Peyer's patch (tissue), 4 donors: ENCODE measurements around the gene TBCD.

Experiments
- CTCF ChIP-seq, 6 experiments: fragments of 450-650 bp in 4 of 6; fragments of 200-600 bp in 2 of 6; sonication (generic) in 1 of 6; IDR thresholded peaks; one replicate each; pipeline ENCODE4 v1.5.1; 2017 to 2019; ENCODE audit warnings: antibody characterized with exemption in 6 of 6, mild to moderate bottlenecking in 3 of 6, moderate library complexity in 1 of 6
- POLR2A ChIP-seq, 2 donors: fragments of 450-650 bp; IDR thresholded peaks; one replicate each; pipeline ENCODE4 v1.5.1; 2017; ENCODE audit warnings: antibody characterized with exemption in 2 of 2, mild to moderate bottlenecking in 2 of 2, moderate library complexity in 2 of 2

GRCh38 chr17:82927661-82928601 lies 176.1 kb downstream of the TBCD start:
- no peak for TF ChIP-seq CTCF (IDR thresholded peaks at IDR 0.05)
- TF ChIP-seq POLR2A (IDR thresholded peaks at IDR 0.05): no peak
